H1 (cell line): ENCODE data around the gene PCYT2. TPM values are rescaled to one million over a fixed set of nuclear protein-coding genes. Genes with fewer than 3 reads are reported as not detected.

Experiments used
- CTCF ChIA-PET: fragments of 300-600 bp; sonication (Branson Sonifier 250); formaldehyde crosslinking; loops from one replicate; lab custom pipeline; 2021; ENCODE audit not compliant: partially characterized antibody; lab: Charles Lee
- POLR2A ChIA-PET: fragments of 300-600 bp; sonication (Branson Sonifier 250); formaldehyde crosslinking; loops from one replicate; lab custom pipeline; 2021; ENCODE audit warnings: inconsistent platforms; ENCODE audit not compliant: partially characterized antibody; lab: Charles Lee
- DNase-seq, 2 experiments: peaks; one replicate each; pipeline versions ENCODE4 v3.0.0 to v3.0.0-alpha.2; 2010 to 2022; ENCODE audit warnings: low spot score in 2 of 2, low read depth in 1 of 2, mixed read lengths in 1 of 2
- FAIRE-seq: peaks from 2 replicates; lab custom pipeline; 2011; peaks lifted over from hg19 to GRCh38; lab: Jason Lieb, UNC
- H2AFZ ChIP-seq: 2 replicates; pipeline ENCODE4 v1.8.1; 2012; ENCODE audit warnings: low read length, inconsistent platforms
- H2AK5ac ChIP-seq: 2 replicates; pipeline ENCODE4 v1.6.1; 2013; ENCODE audit warnings: low read depth, low read length
- H2BK120ac ChIP-seq: replicated peaks from 2 replicates; pipeline ENCODE3; 2013; ENCODE audit warnings: low read depth, low read length, inconsistent platforms
- H2BK12ac ChIP-seq: 2 replicates; pipeline ENCODE4 v1.6.1; 2013; ENCODE audit warnings: low read depth, low read length
- H2BK15ac ChIP-seq: 2 replicates; pipeline ENCODE4 v1.6.1; 2013; ENCODE audit warnings: low read length
- H2BK20ac ChIP-seq: 2 replicates; pipeline ENCODE4 v1.6.1; 2013; ENCODE audit warnings: low read length
- H2BK5ac ChIP-seq: 2 replicates; pipeline ENCODE4 v1.6.1; 2013; ENCODE audit warnings: low read depth, low read length
- H3K14ac ChIP-seq: 2 replicates; pipeline ENCODE4 v1.6.1; 2013; ENCODE audit warnings: inconsistent platforms; ENCODE audit not compliant: insufficient read length
- H3K18ac ChIP-seq: 2 replicates; pipeline ENCODE4 v1.6.1; 2013; ENCODE audit warnings: low read length; ENCODE audit errors: extremely low read depth
- H3K23ac ChIP-seq: 2 replicates; pipeline ENCODE4 v1.6.1; 2013; ENCODE audit warnings: inconsistent platforms; ENCODE audit not compliant: insufficient read length
- H3K23me2 ChIP-seq: 2 replicates; pipeline ENCODE4 v1.6.1; 2013; ENCODE audit warnings: low read depth, low read length
- H3K27ac ChIP-seq: 2 replicates; pipeline ENCODE4 v1.6.1; 2011; ENCODE audit warnings: low read depth, low read length, inconsistent platforms
- H3K27me3 ChIP-seq, 4 experiments: replicated peaks in 1 of 4; 1 replicate in 1 of 4; 2 replicates in 3 of 4; pipeline versions ENCODE4 v1.6.1 to v1.8.1; 2011 to 2013; ENCODE audit warnings: low read length in 3 of 4, mild to moderate bottlenecking in 3 of 4, inconsistent platforms in 2 of 4, mixed read lengths in 2 of 4, moderate library complexity in 1 of 4; ENCODE audit not compliant: control insufficient read depth in 3 of 4, insufficient read depth in 3 of 4; ENCODE audit errors: extremely low read depth in 1 of 4
- H3K36me3 ChIP-seq, 4 experiments: 2 replicates each; pipeline versions ENCODE4 v1.6.1 to v1.8.1; 2011 to 2013; ENCODE audit warnings: mild to moderate bottlenecking in 4 of 4, low read length in 3 of 4, moderate library complexity in 2 of 4, control low read depth in 1 of 4, inconsistent platforms in 1 of 4; ENCODE audit not compliant: insufficient read depth in 4 of 4, control insufficient read depth in 2 of 4
- H3K4ac ChIP-seq: replicated peaks from 2 replicates; pipeline ENCODE3; 2013; ENCODE audit warnings: low read length, low read depth, mixed read lengths, inconsistent platforms; ENCODE audit not compliant: insufficient read length
- H3K4me1 ChIP-seq, 4 experiments: replicated peaks in 1 of 4; 1 replicate in 1 of 4; 2 replicates in 3 of 4; pipeline versions ENCODE4 v1.6.1 to v1.8.1; 2011 to 2013; ENCODE audit warnings: low read length in 3 of 4, inconsistent platforms in 2 of 4, mixed read lengths in 1 of 4; ENCODE audit not compliant: insufficient read depth in 4 of 4, control insufficient read depth in 3 of 4
- H3K4me2 ChIP-seq, 2 experiments: 2 replicates each; pipeline versions ENCODE4 v1.6.1 to v1.8.1; 2011 to 2013; ENCODE audit warnings: low read depth in 2 of 2, low read length in 2 of 2, control low read depth in 1 of 2, inconsistent platforms in 1 of 2, mild to moderate bottlenecking in 1 of 2; ENCODE audit not compliant: insufficient read depth in 1 of 2
- H3K4me3 ChIP-seq, 4 experiments: fragments of 200-600, 300-600 bp in 1 of 4; sonication (generic), shearing (Covaris generic), sonication (Bioruptor Twin) in 1 of 4; 2 replicates each; pipeline versions ENCODE4 v1.5.1 to v1.8.1; 2011 to 2016; ENCODE audit warnings: low read length in 4 of 4, low read depth in 3 of 4, control low read depth in 2 of 4, inconsistent platforms in 2 of 4, mild to moderate bottlenecking in 2 of 4, mixed read lengths in 1 of 4, moderate library complexity in 1 of 4; ENCODE audit not compliant: insufficient read depth in 2 of 4; ENCODE audit errors: extremely low read depth in 1 of 4
- H3K56ac ChIP-seq: replicated peaks from 2 replicates; pipeline ENCODE3; 2013; ENCODE audit warnings: low read depth, mild to moderate bottlenecking, mixed read lengths, low read length, inconsistent platforms; ENCODE audit not compliant: insufficient read length
- H3K79me1 ChIP-seq: 2 replicates; pipeline ENCODE4 v1.6.1; 2013; ENCODE audit warnings: low read depth, low read length, control low read depth
- H3K79me2 ChIP-seq, 2 experiments: 2 replicates each; pipeline versions ENCODE4 v1.6.1 to v1.8.1; 2012 to 2013; ENCODE audit warnings: low read length in 2 of 2, mild to moderate bottlenecking in 2 of 2, inconsistent platforms in 1 of 2; ENCODE audit not compliant: insufficient read depth in 2 of 2, control insufficient read depth in 1 of 2
- H3K9ac ChIP-seq, 4 experiments: replicated peaks in 1 of 4; 1 replicate in 1 of 4; 2 replicates in 3 of 4; pipeline versions ENCODE4 v1.6.1 to v1.8.1; 2011 to 2013; ENCODE audit warnings: low read depth in 3 of 4, low read length in 3 of 4, control low read depth in 2 of 4, mild to moderate bottlenecking in 2 of 4, moderate library complexity in 2 of 4, inconsistent platforms in 1 of 4; ENCODE audit errors: extremely low read depth in 1 of 4
- H3K9me3 ChIP-seq, 2 experiments: 2 replicates each; pipeline versions ENCODE4 v1.6.1 to v1.8.1; 2012 to 2013; ENCODE audit warnings: mild to moderate bottlenecking in 2 of 2, moderate library complexity in 2 of 2, control low read depth in 1 of 2, inconsistent platforms in 1 of 2, low read depth in 1 of 2, low read length in 1 of 2, mixed read lengths in 1 of 2; ENCODE audit not compliant: insufficient read depth in 2 of 2
- H4K20me1 ChIP-seq, 2 experiments: replicated peaks in 1 of 2; 2 replicates each; pipeline versions ENCODE3 to v1.8.1; 2011 to 2013; ENCODE audit warnings: inconsistent platforms in 2 of 2, low read length in 2 of 2, mild to moderate bottlenecking in 1 of 2; ENCODE audit not compliant: insufficient read depth in 2 of 2, control insufficient read depth in 1 of 2
- H4K5ac ChIP-seq: 2 replicates; pipeline ENCODE4 v1.6.1; 2013; ENCODE audit warnings: low read length, low read depth, mixed read lengths, inconsistent platforms; ENCODE audit not compliant: insufficient read length
- H4K8ac ChIP-seq: 2 replicates; pipeline ENCODE4 v1.8.0; 2013; ENCODE audit warnings: mild to moderate bottlenecking, moderate library complexity, low read length, inconsistent platforms; ENCODE audit not compliant: insufficient read depth; ENCODE audit errors: extremely low read depth
- H4K91ac ChIP-seq: replicated peaks from 2 replicates; pipeline ENCODE3; 2013; ENCODE audit warnings: low read length, mixed read lengths, inconsistent platforms; ENCODE audit not compliant: insufficient read length
- CEBPB ChIP-seq: IDR thresholded peaks from 2 replicates; pipeline ENCODE4 v1.6.1; 2012; ENCODE audit warnings: low read depth, low read length
- CHD2 ChIP-seq: IDR thresholded peaks from 2 replicates; pipeline ENCODE4 v1.6.1; 2012; ENCODE audit warnings: low read length, improper control_type of control experiment
- GABPA ChIP-seq: IDR thresholded peaks from 2 replicates; pipeline ENCODE4 v1.6.1; 2011; ENCODE audit warnings: mild to moderate bottlenecking, low read length, moderate library complexity, borderline replicate concordance; ENCODE audit not compliant: insufficient read depth
- GTF2F1 ChIP-seq: IDR thresholded peaks from 2 replicates; pipeline ENCODE4 v1.6.1; 2012; ENCODE audit warnings: low read depth, low read length, improper control_type of control experiment, borderline replicate concordance
- NRF1 ChIP-seq: IDR thresholded peaks from 2 replicates; pipeline ENCODE4 v1.6.1; 2011; ENCODE audit warnings: mild to moderate bottlenecking, low read depth, low read length, improper control_type of control experiment
- POLR2A ChIP-seq, 2 experiments: IDR thresholded peaks; 1 replicate in 1 of 2; 2 replicates in 1 of 2; pipeline ENCODE4 v1.6.1; 2011; ENCODE audit warnings: low read depth in 2 of 2, low read length in 2 of 2, mild to moderate bottlenecking in 2 of 2; ENCODE audit errors: control extremely low read depth in 1 of 2
- POLR2AphosphoS5 ChIP-seq: IDR thresholded peaks from 2 replicates; pipeline ENCODE4 v1.6.1; 2011; ENCODE audit warnings: low read depth, low read length
- SAP30 ChIP-seq: fragments of 300-600 bp; sonication (generic); IDR thresholded peaks from 2 replicates; pipeline ENCODE4 v1.7.1; 2012; ENCODE audit warnings: low read length, moderate library complexity, mild to moderate bottlenecking, inconsistent platforms; ENCODE audit not compliant: insufficient read depth, insufficient replicate concordance
- SRF ChIP-seq: IDR thresholded peaks from 2 replicates; pipeline ENCODE4 v1.6.1; 2011; ENCODE audit warnings: mild to moderate bottlenecking, low read depth, low read length, moderate library complexity
- WGBS, 2 experiments: shearing (Covaris generic) in 1 of 2; methylation state at CpG; one replicate each; pipeline versions ENCODE4 v1.1.6 to v1.1.7; 2013 to 2015; ENCODE audit warnings: low lambda C conversion rate in 2 of 2, mixed read lengths in 2 of 2, inconsistent platforms in 1 of 2, low coverage in 1 of 2, missing lambda C conversion rate in 1 of 2; ENCODE audit not compliant: insufficient replicate concordance in 2 of 2, insufficient coverage in 1 of 2, insufficient read length in 1 of 2; ENCODE audit errors: extremely low coverage in 1 of 2, missing lambda C conversion rate in 1 of 2; 5-methylcytosine and 5-hydroxymethylcytosine counted together
- polyA plus RNA-seq, 7 experiments: library from polyadenylated mRNA; depleted of rRNA in 3 of 7; stranded (reverse) in 5 of 7; unstranded in 2 of 7; fragments of >200 nt in 5 of 7; fragments of 200-250 nt in 2 of 7; gene quantifications; 1 replicate in 5 of 7; 2 replicates in 1 of 7; 4 replicates in 1 of 7; pipeline versions ENCODE4 v1.2.1 to v1.2.3, GENCODE V29; 2011 to 2013; ENCODE audit warnings: missing spikeins in 2 of 7, mixed read lengths in 2 of 7
- total RNA-seq: library from RNA; stranded (reverse); fragmentation: NEBNext Ultra II Directional; extraction: Animal tissue kit (Norgen Biotek cat#: 25700); gene quantifications from 2 replicates; pipeline ENCODE4 v1.2.1, GENCODE V29; 2021

The PCYT2 gene
- total and polyA plus RNA-seq, 2 of the 8 experiments (the other 6 are each of a cell fraction or from before 2014, with no cell fraction given): 29.9 to 31.3 TPM

DNA sequence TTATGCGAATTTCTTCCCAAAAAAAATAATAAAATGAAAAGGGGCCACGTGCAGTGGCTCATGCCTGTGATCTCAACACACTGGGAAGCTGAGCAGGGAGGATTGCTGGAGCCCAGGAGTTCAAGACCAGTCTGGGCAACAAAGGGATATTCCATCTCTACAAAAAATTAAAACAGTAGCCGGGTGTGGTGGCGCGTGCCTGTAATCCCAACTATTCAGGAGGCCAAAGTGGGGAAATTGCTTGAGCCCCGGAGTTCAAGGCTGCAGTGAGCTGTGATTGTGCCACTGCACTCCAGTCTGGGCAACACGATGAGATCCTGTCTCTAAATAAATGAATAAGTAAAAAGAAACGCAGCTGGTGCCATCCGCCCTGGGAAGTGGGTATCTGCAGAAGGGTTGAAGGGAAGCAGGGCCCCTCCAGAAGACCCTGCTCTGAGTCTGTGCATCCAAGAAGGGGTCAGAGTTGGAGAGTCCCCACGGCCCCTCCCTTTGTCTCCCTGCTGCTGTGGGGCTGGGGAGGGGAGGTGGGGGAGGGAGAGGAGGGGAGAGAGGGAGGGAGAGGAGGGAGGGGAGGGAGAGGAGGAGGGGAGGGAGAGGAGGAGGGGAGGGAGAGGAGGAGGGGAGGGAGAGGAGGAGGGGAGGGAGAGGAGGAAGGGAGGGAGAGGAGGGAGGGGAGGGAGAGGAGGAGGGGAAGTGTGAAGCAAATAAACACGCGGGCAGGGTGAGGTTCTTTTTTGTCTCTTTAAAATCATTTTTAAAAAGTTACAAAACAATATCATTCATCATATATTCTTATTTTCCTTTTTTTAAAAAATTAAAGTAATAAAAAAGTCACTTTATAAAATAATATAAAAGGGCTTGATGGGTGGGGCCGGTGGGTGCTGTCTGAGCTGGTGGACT is 40.8 kb upstream of the PCYT2 start:
- no peak for DNase-seq
- H3K27me3 ChIP-seq: peaks cover 0 to 16% (median 0%) of the 10 kb centered on the region in 4 experiments; a peak in 3 of 7 replicates
- no peak for TF ChIP-seq SAP30
- TF ChIP-seq NRF1: no peak
- TF ChIP-seq GTF2F1: no peak
- TF ChIP-seq SRF: no peak
- no peak for TF ChIP-seq POLR2A (IDR thresholded peaks at IDR 0.05; ENCODE audit: control extremely low read depth in 1 of 2, low read depth in 2 of 2, low read length in 2 of 2)
- TF ChIP-seq CHD2: no peak
- no peak for TF ChIP-seq GABPA
- no peak for TF ChIP-seq CEBPB
- no peak for TF ChIP-seq POLR2AphosphoS5
- no peaks in the 10 kb centered on the region for H3K79me2 ChIP-seq
- H4K5ac ChIP-seq: no peak overlapping the region
- no peak overlapping the region for H3K9ac ChIP-seq
- no peaks in the 10 kb centered on the region for H3K23me2 ChIP-seq
- H3K4me3 ChIP-seq: no peak overlapping the region
- no peaks in the 10 kb centered on the region for H3K36me3 ChIP-seq
- H3K4ac ChIP-seq: no peak overlapping the region
- H3K4me1 ChIP-seq: no peaks in the 10 kb centered on the region; a peak in 1 of 7 replicates
- no peak overlapping the region for H3K4me2 ChIP-seq
- ChIA-PET POLR2A (interaction anchor here (0.6 to 2.4 kb wide), 7 partner anchors 8 to 27 kb away, joined by 3 to 8 read pairs (median 3); partner anchors contain the start of gene MAFG), CTCF (interaction anchor here (1.1 to 2.3 kb wide), 3 partner anchors 8 to 82 kb away, joined by 3 to 9 read pairs (median 8); partner anchors contain the start of genes MAFG and NOTUM)
- H3K56ac ChIP-seq: no peak overlapping the region
- H3K27ac ChIP-seq: no peak overlapping the region
- no peak overlapping the region for H3K14ac ChIP-seq
- H4K20me1 ChIP-seq: no peaks in the 10 kb centered on the region
- no peak overlapping the region for H2BK15ac ChIP-seq
- no peak overlapping the region; the same call in 1 of the 2 replicates for H4K8ac ChIP-seq
- no peak for FAIRE-seq
- H2BK12ac ChIP-seq: no peak overlapping the region
- H2AFZ ChIP-seq: no peak overlapping the region
- H3K23ac ChIP-seq: no peak overlapping the region
- H3K18ac ChIP-seq: no peak overlapping the region
- H2BK5ac ChIP-seq: no peak overlapping the region
- no peak overlapping the region for H4K91ac ChIP-seq
- no peak overlapping the region for H2AK5ac ChIP-seq
- no peak overlapping the region for H2BK20ac ChIP-seq
- H3K9me3 ChIP-seq: no peaks in the 10 kb centered on the region
- no peaks in the 10 kb centered on the region for H3K79me1 ChIP-seq
- no peak overlapping the region for H2BK120ac ChIP-seq
- 79% methylated on average over 10 of the region's 13 CpGs; no CpG with 5 or more reads in 1 of the 2 experiments for WGBS, 2 experiments
